ENCODE data around the gene GRWD1.

DNA sequence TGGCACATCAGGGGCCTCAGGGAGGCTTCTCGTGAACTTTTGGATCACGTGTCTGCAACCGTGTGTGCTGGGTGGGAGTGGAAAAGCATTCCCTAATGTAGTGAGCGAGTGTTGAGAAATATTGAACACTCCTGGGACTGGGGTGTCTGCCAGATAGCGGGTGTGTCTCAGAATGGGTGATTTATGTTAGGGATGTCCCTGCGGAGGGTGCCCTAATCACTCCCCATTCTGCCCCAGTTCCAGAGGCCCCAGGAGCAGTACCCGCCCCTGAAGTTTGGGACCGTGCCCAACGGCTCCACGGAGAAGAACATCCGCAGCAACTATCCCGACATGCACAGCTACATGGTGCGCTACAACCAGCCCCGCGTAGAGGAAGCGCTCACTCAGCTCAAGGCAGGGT is 24.2 kb upstream of the GRWD1 start:
- TF ChIP-seq ZFP30 (CRISPR knock-in tag; IDR thresholded peaks at IDR 0.05) (no peak), SNAI2 (CRISPR knock-in tag; IDR thresholded peaks at IDR 0.05) (no peak)

All from SK-N-SH treated with all-trans-retinoic acid at 6 μM for 48 hours (cell line).